ENCODE results near the gene SIRT5. TPM values are rescaled to one million over a fixed set of nuclear protein-coding genes. Genes with fewer than 3 reads are reported as not detected.

The SIRT5 gene
- polyA plus RNA-seq, 1 donor from 2014 or later = 13.6 TPM

GRCh38 chr6:13539572-13539971 is 34.8 kb upstream of the SIRT5 start:
- no peak overlapping the region for H3K27ac Mint-ChIP-seq

GRCh38 chr6:13541496-13541895 is 32.9 kb upstream of the SIRT5 start:
- H3K36me3 Mint-ChIP-seq = peaks cover 3% of the 10 kb centered on the region
- H3K27me3 Mint-ChIP-seq = no peaks in the 10 kb centered on the region
- H3K27ac Mint-ChIP-seq = no peak overlapping the region
- no peak overlapping the region for H3K4me3 Mint-ChIP-seq
- H3K4me1 Mint-ChIP-seq = peaks cover 4 to 21% (median 10%) of the 10 kb centered on the region in 3 donors
- H3K9me3 Mint-ChIP-seq = no peaks in the 10 kb centered on the region

More at GRCh38 chr6:13539572-13539971, 34.8 kb upstream of the SIRT5 start:
- peaks cover 4 to 21% (median 10%) of the 10 kb centered on the region in 3 donors for H3K4me1 Mint-ChIP-seq
- H3K27me3 Mint-ChIP-seq = no peaks in the 10 kb centered on the region
- H3K4me3 Mint-ChIP-seq = no peak overlapping the region
- H3K36me3 Mint-ChIP-seq = peaks cover 3% of the 10 kb centered on the region
- no peaks in the 10 kb centered on the region for H3K9me3 Mint-ChIP-seq

- no peaks in the 10 kb centered on the region for H3K27me3 Mint-ChIP-seq
- H3K4me3 Mint-ChIP-seq = no peak overlapping the region
- H3K27ac Mint-ChIP-seq = no peak overlapping the region
- peaks cover 4 to 7% (median 6%) of the 10 kb centered on the region in 3 donors for H3K4me1 Mint-ChIP-seq
- H3K36me3 Mint-ChIP-seq = peaks cover 3% of the 10 kb centered on the region
- no peaks in the 10 kb centered on the region for H3K9me3 Mint-ChIP-seq
Measured at GRCh38 chr6:13544454-13545186, 29.8 kb upstream of the SIRT5 start.

- H3K27ac Mint-ChIP-seq = no peak overlapping the region
- H3K27me3 Mint-ChIP-seq = no peaks in the 10 kb centered on the region
- H3K9me3 Mint-ChIP-seq = no peaks in the 10 kb centered on the region
- peaks cover 3% of the 10 kb centered on the region for H3K36me3 Mint-ChIP-seq
- peaks cover 0 to 5% (median 2%) of the 10 kb centered on the region in 3 donors for H3K4me1 Mint-ChIP-seq
- H3K4me3 Mint-ChIP-seq = no peak overlapping the region
Measured at GRCh38 chr6:13545885-13546284, 28.5 kb upstream of the SIRT5 start.

- Mint-ChIP-seq H3K36me3 (peaks cover 4% of the 10 kb centered on the region), H3K27ac (peak overlapping the region in 1 of 3 donors; percentile 36), H3K9me3 (no peaks in the 10 kb centered on the region), H3K4me1 (peaks cover 0 to 5% (median 2%) of the 10 kb centered on the region in 3 donors), H3K27me3 (no peaks in the 10 kb centered on the region), H3K4me3 (no peak overlapping the region)
Measured at GRCh38 chr6:13548500-13549210, 25.7 kb upstream of the SIRT5 start.

- H3K4me3 Mint-ChIP-seq = no peak overlapping the region
- peaks cover 0 to 5% (median 2%) of the 10 kb centered on the region in 3 donors for H3K4me1 Mint-ChIP-seq
- peaks cover 1% of the 10 kb centered on the region for H3K36me3 Mint-ChIP-seq
- H3K27me3 Mint-ChIP-seq = no peaks in the 10 kb centered on the region
- H3K27ac Mint-ChIP-seq = no peak overlapping the region
- H3K9me3 Mint-ChIP-seq = no peaks in the 10 kb centered on the region
Measured at GRCh38 chr6:13550656-13551055, 23.7 kb upstream of the SIRT5 start.

GRCh38 chr6:13553646-13554045 is 20.8 kb upstream of the SIRT5 start:
- H3K9me3 Mint-ChIP-seq = no peaks in the 10 kb centered on the region
- H3K27me3 Mint-ChIP-seq = no peaks in the 10 kb centered on the region
- peaks cover 1% of the 10 kb centered on the region for H3K36me3 Mint-ChIP-seq
- H3K4me1 Mint-ChIP-seq = peaks cover 0 to 1% (median 0%) of the 10 kb centered on the region in 3 donors
- H3K4me3 Mint-ChIP-seq = no peak overlapping the region
- no peak overlapping the region for H3K27ac Mint-ChIP-seq

- no peak overlapping the region for H3K27ac Mint-ChIP-seq
- H3K9me3 Mint-ChIP-seq = no peaks in the 10 kb centered on the region
- H3K4me3 Mint-ChIP-seq = peak overlapping the region in 1 of 4 donors; percentile 19
Measured at GRCh38 chr6:13554929-13555333, 19.5 kb upstream of the SIRT5 start.

GRCh38 chr6:13557841-13558240 is 16.6 kb upstream of the SIRT5 start:
- no peaks in the 10 kb centered on the region for H3K36me3 Mint-ChIP-seq
- H3K4me1 Mint-ChIP-seq = peaks cover 0 to 2% (median 0%) of the 10 kb centered on the region in 3 donors
- H3K4me3 Mint-ChIP-seq = no peak overlapping the region
- no peaks in the 10 kb centered on the region for H3K27me3 Mint-ChIP-seq
- H3K9me3 Mint-ChIP-seq = no peaks in the 10 kb centered on the region
- no peak overlapping the region for H3K27ac Mint-ChIP-seq

More at GRCh38 chr6:13554929-13555333, 19.5 kb upstream of the SIRT5 start:
- H3K27me3 Mint-ChIP-seq = no peaks in the 10 kb centered on the region
- peaks cover 1% of the 10 kb centered on the region for H3K36me3 Mint-ChIP-seq
- H3K4me1 Mint-ChIP-seq = no peaks in the 10 kb centered on the region

GRCh38 chr6:13558718-13559117 is 15.7 kb upstream of the SIRT5 start:
- Mint-ChIP-seq H3K36me3 (no peaks in the 10 kb centered on the region), H3K9me3 (no peaks in the 10 kb centered on the region), H3K27me3 (no peaks in the 10 kb centered on the region), H3K27ac (no peak overlapping the region), H3K4me1 (peaks cover 0 to 2% (median 0%) of the 10 kb centered on the region in 3 donors), H3K4me3 (no peak overlapping the region)

GRCh38 chr6:13559251-13559650 is 15.2 kb upstream of the SIRT5 start:
- H3K27ac Mint-ChIP-seq = no peak overlapping the region
- no peaks in the 10 kb centered on the region for H3K27me3 Mint-ChIP-seq

GRCh38 chr6:13559968-13560650 is 14.3 kb upstream of the SIRT5 start:
- H3K27ac Mint-ChIP-seq = no peak overlapping the region
- H3K27me3 Mint-ChIP-seq = peaks cover 3% of the 10 kb centered on the region
- H3K9me3 Mint-ChIP-seq = no peaks in the 10 kb centered on the region
- H3K4me3 Mint-ChIP-seq = no peak overlapping the region
- peaks cover 0 to 2% (median 0%) of the 10 kb centered on the region in 3 donors for H3K4me1 Mint-ChIP-seq
- H3K36me3 Mint-ChIP-seq = no peaks in the 10 kb centered on the region

More at GRCh38 chr6:13559251-13559650, 15.2 kb upstream of the SIRT5 start:
- H3K9me3 Mint-ChIP-seq = no peaks in the 10 kb centered on the region
- H3K4me1 Mint-ChIP-seq = peaks cover 0 to 2% (median 0%) of the 10 kb centered on the region in 3 donors
- H3K4me3 Mint-ChIP-seq = no peak overlapping the region
- no peaks in the 10 kb centered on the region for H3K36me3 Mint-ChIP-seq

- H3K4me1 Mint-ChIP-seq = peaks cover 0 to 2% (median 0%) of the 10 kb centered on the region in 3 donors
- no peaks in the 10 kb centered on the region for H3K36me3 Mint-ChIP-seq
- H3K9me3 Mint-ChIP-seq = no peaks in the 10 kb centered on the region
- H3K27me3 Mint-ChIP-seq = peaks cover 3% of the 10 kb centered on the region
- no peak overlapping the region for H3K4me3 Mint-ChIP-seq
- no peak overlapping the region for H3K27ac Mint-ChIP-seq
Measured at GRCh38 chr6:13560651-13561044, 13.8 kb upstream of the SIRT5 start.

- peaks cover 0 to 2% (median 0%) of the 10 kb centered on the region in 3 donors for H3K4me1 Mint-ChIP-seq
- no peaks in the 10 kb centered on the region for H3K36me3 Mint-ChIP-seq
- peak overlapping the region in 1 of 4 donors; percentile 5 for H3K4me3 Mint-ChIP-seq
- H3K9me3 Mint-ChIP-seq = no peaks in the 10 kb centered on the region
- H3K27me3 Mint-ChIP-seq = peaks cover 10% of the 10 kb centered on the region
- H3K27ac Mint-ChIP-seq = no peak overlapping the region
Measured at GRCh38 chr6:13561624-13562267, 12.7 kb upstream of the SIRT5 start.

- no peak overlapping the region for H3K27ac Mint-ChIP-seq
- no peak overlapping the region for H3K4me3 Mint-ChIP-seq
- H3K36me3 Mint-ChIP-seq = no peaks in the 10 kb centered on the region
- H3K4me1 Mint-ChIP-seq = peaks cover 0 to 2% (median 0%) of the 10 kb centered on the region in 3 donors
- H3K27me3 Mint-ChIP-seq = peaks cover 11% of the 10 kb centered on the region
- H3K9me3 Mint-ChIP-seq = no peaks in the 10 kb centered on the region
Measured at GRCh38 chr6:13563009-13563408, 11.4 kb upstream of the SIRT5 start.
